AG09319 (cell line): ENCODE results near the gene GPLD1.
"Not testable (repeated sequence)": the region's sequence is repeated elsewhere in the genome, so short reads cannot be mapped to it uniquely, and the experiment has no call there.

Experiments
- DNase-seq: peaks from one replicate; pipeline ENCODE4 v3.0.0-alpha.2; 2010; ENCODE audit warnings: low read depth; ENCODE audit errors: extremely low read depth
- TF ChIP-seq, protein P1 (sequence below): IDR thresholded peaks from 2 replicates; pipeline ENCODE4 v1.5.1; 2011; ENCODE audit warnings: low read depth, mild to moderate bottlenecking, inconsistent platforms, low read length, moderate library complexity

Gene GPLD1

GRCh38 chr6:24385536-24386269, 103.7 kb downstream of the GPLD1 start:
- DNase-seq = no peak
- TF ChIP-seq, protein P1, sequence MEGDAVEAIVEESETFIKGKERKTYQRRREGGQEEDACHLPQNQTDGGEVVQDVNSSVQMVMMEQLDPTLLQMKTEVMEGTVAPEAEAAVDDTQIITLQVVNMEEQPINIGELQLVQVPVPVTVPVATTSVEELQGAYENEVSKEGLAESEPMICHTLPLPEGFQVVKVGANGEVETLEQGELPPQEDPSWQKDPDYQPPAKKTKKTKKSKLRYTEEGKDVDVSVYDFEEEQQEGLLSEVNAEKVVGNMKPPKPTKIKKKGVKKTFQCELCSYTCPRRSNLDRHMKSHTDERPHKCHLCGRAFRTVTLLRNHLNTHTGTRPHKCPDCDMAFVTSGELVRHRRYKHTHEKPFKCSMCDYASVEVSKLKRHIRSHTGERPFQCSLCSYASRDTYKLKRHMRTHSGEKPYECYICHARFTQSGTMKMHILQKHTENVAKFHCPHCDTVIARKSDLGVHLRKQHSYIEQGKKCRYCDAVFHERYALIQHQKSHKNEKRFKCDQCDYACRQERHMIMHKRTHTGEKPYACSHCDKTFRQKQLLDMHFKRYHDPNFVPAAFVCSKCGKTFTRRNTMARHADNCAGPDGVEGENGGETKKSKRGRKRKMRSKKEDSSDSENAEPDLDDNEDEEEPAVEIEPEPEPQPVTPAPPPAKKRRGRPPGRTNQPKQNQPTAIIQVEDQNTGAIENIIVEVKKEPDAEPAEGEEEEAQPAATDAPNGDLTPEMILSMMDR = no peak

GRCh38 chr6:24384369-24385130, 104.8 kb downstream of the GPLD1 start:
- not testable (repeated sequence) for DNase-seq

DNA sequence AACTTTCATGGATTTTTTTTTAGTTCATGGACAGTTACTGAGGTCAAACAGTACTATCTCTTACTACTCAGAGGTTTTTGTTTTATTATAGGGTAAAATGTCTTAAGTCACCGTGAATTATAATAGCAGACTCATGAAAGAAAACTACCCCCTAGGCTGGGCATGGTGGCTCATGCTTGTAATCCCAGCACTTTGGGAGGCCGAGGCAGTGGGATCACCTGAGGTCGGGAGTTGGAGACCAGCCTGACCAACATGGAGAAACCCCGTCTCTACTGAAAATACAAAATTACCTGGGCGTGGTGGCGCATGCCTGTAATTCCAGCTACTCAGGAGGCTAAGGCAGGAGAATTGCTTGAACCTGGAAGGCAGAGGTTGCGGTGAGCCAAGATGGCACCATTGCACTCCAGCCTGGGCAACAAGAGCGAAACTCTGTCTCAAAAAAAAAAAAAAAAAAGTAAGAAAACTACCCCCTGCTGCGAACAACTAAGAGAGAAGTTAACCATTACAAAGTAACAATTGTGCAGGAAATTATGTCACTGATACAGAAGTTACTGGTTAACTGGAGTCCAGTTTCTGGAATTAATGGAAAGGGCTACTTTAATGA, 106.4 kb downstream of the GPLD1 start:
- DNase-seq = not testable (repeated sequence)

DNA sequence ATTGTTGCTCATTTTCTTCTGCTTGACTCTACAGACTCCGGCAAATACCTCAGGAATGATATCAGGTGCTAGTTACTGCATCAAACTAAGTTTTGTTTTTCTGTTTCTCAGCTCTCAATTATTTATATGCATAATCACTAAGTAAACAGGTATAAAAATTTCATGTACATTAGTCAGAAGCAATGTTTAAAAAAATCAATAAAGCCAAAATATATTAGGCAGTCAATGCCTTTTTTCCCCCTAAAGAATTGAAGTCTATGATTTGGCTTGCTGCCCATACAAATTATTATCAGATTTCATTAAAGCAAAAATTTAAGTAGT, 107.2 kb downstream of the GPLD1 start:
- TF ChIP-seq, protein P1 = no peak
- no peak for DNase-seq

GRCh38 chr6:24381476-24382219, 107.7 kb downstream of the GPLD1 start:
- DNase-seq = no peak
- TF ChIP-seq, protein P1 = no peak

DNA sequence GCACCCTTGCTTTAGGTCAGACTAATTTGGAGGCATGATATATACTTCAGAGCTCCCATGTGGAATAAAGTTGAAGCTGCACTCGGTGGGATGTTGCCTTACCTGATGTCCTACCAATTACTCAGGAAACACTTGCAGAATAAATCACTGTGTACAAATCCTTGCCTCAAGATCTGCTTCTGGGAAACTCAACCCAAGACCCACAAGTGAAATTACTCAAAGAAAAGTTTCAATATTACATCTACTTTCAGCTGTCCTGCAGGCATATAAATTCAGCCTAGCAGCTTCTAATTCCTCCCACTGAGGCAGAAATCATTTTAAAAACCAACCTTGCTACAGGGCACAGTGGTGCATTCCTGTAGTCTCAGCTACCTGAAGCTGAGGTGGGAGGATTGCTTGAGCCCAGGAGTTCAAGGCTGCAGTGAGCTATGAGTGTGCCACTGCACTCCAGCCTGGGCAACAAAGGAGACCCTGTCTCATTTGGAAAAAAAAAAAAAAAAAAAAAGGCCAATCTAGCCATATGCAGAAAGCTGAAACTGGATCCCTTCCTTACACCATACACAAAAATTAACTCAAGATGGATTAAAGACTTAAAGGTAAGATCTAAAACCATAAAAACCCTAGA, 110.8 kb downstream of the GPLD1 start:
- TF ChIP-seq, protein P1 = no peak
- DNase-seq = no peak
